D721Med (cell line): ENCODE measurements around the gene ITCH.
"Not testable (repeated sequence)": the region's sequence is repeated elsewhere in the genome, so short reads cannot be mapped to it uniquely, and the experiment has no call there.

Experiments
- DNase-seq: peaks from one replicate; pipeline ENCODE4 v3.0.0; 2011; ENCODE audit warnings: low spot score; ENCODE audit not compliant: insufficient read length
- FAIRE-seq: peaks from 2 replicates; lab custom pipeline; 2011; peaks lifted over from hg19 to GRCh38; lab: Jason Lieb, UNC
- CTCF ChIP-seq: IDR thresholded peaks from 2 replicates; pipeline ENCODE4 v1.5.1; 2012; ENCODE audit warnings: mild to moderate bottlenecking, control low read depth; ENCODE audit not compliant: insufficient read depth; ENCODE audit errors: missing control alignments

The ITCH gene

GRCh38 chr20:34402461-34402860 lies 39.4 kb downstream of the ITCH start:
- DNase-seq (no peak), FAIRE-seq (no peak)
- no peak for TF ChIP-seq CTCF

- FAIRE-seq, result no peak
- no peak for DNase-seq
- no peak for TF ChIP-seq CTCF
These were observed 40.2 kb downstream of the ITCH start for GRCh38 chr20:34403063-34403827.

GRCh38 chr20:34403908-34404307 lies 40.8 kb downstream of the ITCH start:
- no peak for TF ChIP-seq CTCF
- DNase-seq (no peak), FAIRE-seq (no peak)

- DNase-seq (no peak), FAIRE-seq (no peak)
- TF ChIP-seq CTCF, result no peak
These were observed 41.7 kb downstream of the ITCH start for GRCh38 chr20:34404803-34405202.

GRCh38 chr20:34405247-34405651 lies 42.2 kb downstream of the ITCH start:
- DNase-seq, result not testable (repeated sequence)

GRCh38 chr20:34405942-34406341 lies 42.9 kb downstream of the ITCH start:
- FAIRE-seq, DNase-seq: not testable (repeated sequence)

More at GRCh38 chr20:34405247-34405651, 42.2 kb downstream of the ITCH start:
- FAIRE-seq, result not testable (repeated sequence)

GRCh38 chr20:34407962-34408474 lies 44.9 kb downstream of the ITCH start:
- TF ChIP-seq CTCF, result no peak
- FAIRE-seq, result no peak

GRCh38 chr20:34410336-34410735 lies 47.3 kb downstream of the ITCH start:
- DNase-seq, result no peak
- no peak for FAIRE-seq
- TF ChIP-seq CTCF, result no peak

More at GRCh38 chr20:34407962-34408474, 44.9 kb downstream of the ITCH start:
- no peak for DNase-seq
